ENCODE data around the gene KIF24.

DNA sequence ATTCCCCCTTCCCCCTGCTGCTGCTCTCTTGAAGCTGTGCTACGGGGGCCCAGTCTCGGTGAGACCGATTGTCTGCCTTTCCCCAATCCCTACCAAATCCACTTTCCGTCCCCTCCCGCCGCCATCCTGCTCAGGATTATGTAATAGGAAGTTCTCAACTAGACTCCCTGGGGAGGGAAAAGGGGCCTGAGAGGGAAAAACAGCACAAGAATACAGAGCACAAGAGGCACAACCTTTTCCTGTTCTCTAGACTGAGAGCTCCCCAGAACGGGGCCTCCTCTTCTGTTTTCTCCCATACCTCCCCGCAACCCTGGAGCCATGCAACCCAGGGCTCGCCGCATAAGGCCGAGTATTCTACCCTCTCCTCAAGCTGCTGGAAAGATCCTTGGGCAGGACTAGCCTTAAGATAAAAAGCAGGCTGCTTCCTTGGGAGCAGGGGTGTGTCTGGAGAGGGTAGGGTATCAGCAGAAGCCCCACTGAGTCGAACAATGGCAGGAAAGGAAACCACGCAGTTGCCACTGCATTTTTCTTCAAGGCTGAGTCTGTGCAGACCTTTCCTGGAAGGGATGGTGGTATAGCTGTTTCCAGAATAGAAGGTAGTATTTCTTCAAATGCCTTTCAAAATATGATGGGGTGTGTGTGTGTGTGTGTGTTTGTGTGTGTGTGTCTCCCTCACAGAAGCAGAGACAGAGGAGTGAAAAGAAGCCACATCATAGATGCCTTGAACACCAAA is 34.7 kb upstream of the KIF24 start:
- TF ChIP-seq, protein P1, sequence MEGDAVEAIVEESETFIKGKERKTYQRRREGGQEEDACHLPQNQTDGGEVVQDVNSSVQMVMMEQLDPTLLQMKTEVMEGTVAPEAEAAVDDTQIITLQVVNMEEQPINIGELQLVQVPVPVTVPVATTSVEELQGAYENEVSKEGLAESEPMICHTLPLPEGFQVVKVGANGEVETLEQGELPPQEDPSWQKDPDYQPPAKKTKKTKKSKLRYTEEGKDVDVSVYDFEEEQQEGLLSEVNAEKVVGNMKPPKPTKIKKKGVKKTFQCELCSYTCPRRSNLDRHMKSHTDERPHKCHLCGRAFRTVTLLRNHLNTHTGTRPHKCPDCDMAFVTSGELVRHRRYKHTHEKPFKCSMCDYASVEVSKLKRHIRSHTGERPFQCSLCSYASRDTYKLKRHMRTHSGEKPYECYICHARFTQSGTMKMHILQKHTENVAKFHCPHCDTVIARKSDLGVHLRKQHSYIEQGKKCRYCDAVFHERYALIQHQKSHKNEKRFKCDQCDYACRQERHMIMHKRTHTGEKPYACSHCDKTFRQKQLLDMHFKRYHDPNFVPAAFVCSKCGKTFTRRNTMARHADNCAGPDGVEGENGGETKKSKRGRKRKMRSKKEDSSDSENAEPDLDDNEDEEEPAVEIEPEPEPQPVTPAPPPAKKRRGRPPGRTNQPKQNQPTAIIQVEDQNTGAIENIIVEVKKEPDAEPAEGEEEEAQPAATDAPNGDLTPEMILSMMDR (IDR thresholded peaks at IDR 0.05; ENCODE audit: low read length) = no peak
- no peak for TF ChIP-seq EZH2 (IDR thresholded peaks at IDR 0.05; ENCODE audit: borderline replicate concordance, low read length)

All from OCI-LY1 (cell line).